Raji (cell line): ENCODE data around the gene ELMO3.

Experiments used
- POLR2A ChIP-seq: IDR thresholded peaks from 2 replicates; pipeline ENCODE4 v1.6.1; 2011; ENCODE audit warnings: low read depth, low read length, control low read depth; ENCODE audit not compliant: insufficient read depth

ELMO3 gene

GRCh38 chr16:67199011-67199807 lies at the start of gene ELMO3:
Gene ELMO3 (plus strand): TSS chr16:67199131. CDS start chr16:67199327, 196 bp downstream.
- TF ChIP-seq POLR2A, result no peak

- no peak for TF ChIP-seq POLR2A
Observed at GRCh38 chr16:67149276-67150046, 49.5 kb upstream of the ELMO3 start.

DNA sequence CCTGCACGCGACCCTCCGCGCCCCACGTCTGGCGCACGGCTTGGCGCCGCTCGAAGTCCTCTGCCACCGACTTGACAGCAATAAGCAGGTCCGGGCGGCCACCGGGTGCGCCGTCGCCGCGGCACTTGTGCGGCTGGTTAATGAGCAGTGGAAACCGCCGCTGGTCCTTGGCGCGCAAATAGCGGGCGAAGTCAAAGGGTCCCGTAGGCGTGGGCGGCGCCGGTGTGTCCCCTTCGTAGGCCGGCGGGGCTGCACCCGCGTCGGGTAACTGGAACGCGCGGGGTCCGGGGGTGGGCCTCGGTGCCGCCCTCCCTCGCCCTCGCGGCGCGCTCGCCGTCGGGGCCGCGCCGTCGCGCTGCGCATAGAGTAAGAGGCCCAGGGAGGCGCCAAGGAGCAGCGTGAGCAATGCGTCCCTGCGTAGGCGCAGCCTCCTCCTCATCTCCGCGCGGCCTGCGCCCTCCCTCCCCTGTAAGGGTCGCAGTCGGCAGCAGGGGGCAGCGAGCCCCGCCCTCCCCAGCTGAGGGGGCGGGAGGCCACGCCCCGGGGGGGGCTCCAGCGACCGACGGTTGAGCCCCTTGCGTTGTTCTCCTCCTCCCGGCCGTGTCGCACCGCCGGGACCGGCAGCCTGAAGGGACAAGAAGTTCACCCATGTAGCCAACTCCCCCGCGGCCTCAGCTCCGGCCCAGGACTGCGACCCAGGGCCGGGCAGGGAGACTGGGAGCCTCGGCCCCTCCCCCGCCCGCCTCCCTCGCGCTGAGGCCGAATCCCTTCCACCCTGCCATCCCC lies 48.7 kb upstream of the ELMO3 start:
- no peak for TF ChIP-seq POLR2A

- TF ChIP-seq POLR2A, result no peak
Observed at GRCh38 chr16:67150833-67151396, 48.0 kb upstream of the ELMO3 start, which contains the start of gene B3GNT9. Gene B3GNT9 (minus strand): TSS chr16:67150998. CDS start chr16:67150485, 513 bp downstream.

GRCh38 chr16:67151431-67152097 lies 47.4 kb upstream of the ELMO3 start:
- TF ChIP-seq POLR2A, result no peak

- TF ChIP-seq POLR2A, result no peak
Observed at GRCh38 chr16:67154578-67155294, 44.2 kb upstream of the ELMO3 start.

- TF ChIP-seq POLR2A, result no peak
Observed at GRCh38 chr16:67155295-67156142, 43.4 kb upstream of the ELMO3 start.

DNA sequence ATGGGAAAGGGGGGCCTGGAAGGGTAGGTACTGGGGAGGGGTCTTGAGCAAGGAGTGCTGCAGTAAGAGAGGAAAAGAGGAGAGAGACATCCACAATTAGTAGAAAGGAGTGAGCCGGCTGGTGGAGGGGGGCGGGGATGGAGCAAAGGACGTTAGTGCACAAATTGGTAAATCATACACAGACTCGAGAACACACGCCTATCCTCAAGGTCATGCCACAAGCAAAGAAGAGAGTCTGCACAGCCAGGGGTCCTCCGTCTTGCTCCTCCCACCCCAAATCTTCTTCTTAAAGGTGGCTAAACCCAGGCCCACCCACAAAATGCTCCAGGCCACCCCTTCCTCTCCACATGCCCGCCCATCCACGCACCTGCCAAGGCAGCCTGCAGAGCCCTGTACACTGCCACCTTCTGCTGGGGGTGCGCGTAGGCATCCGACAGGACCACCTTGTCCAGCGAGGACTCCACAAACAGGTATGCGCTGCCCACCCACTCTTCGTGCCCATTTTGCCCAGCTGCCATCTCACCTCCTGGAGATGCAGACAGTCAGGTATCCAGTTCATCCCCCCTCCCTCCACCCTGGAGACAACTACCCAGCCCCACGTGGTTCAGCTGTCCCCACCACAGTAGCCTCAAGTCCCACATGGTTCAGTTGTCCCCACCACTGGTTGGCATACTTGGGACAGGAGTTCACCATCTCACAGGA lies 42.6 kb upstream of the ELMO3 start:
- no peak for TF ChIP-seq POLR2A

DNA sequence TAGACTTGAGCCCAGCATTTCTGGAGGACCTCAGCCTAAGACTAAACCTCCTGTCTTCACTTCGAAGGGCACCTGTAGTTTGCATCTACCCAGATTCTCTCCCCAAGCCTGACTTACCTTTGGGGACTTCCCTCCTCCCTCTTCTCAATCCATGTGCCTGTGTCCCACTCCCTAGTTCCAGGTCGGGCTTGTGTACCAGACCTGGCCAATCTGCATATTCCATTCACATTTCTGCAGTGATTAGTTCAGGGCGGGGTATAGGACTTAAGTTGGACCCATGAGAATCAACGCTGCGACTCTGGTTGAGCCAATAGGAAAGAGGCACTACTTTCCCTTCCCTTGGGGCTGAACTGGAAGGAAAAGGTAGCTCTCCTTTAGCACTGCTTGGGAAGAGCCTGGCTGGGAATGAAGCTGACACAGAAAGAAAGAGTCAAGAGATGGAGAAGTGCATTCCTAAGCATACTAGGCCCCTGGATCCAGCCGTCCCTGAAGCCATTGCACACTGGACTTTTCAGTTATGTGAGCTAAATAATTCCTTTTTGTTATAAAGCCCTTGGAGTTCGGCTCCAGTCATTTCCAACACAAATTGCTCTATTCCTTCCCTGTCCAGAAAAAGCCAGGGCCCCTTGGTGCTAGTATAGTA lies 41.7 kb upstream of the ELMO3 start:
- TF ChIP-seq POLR2A, result no peak

DNA sequence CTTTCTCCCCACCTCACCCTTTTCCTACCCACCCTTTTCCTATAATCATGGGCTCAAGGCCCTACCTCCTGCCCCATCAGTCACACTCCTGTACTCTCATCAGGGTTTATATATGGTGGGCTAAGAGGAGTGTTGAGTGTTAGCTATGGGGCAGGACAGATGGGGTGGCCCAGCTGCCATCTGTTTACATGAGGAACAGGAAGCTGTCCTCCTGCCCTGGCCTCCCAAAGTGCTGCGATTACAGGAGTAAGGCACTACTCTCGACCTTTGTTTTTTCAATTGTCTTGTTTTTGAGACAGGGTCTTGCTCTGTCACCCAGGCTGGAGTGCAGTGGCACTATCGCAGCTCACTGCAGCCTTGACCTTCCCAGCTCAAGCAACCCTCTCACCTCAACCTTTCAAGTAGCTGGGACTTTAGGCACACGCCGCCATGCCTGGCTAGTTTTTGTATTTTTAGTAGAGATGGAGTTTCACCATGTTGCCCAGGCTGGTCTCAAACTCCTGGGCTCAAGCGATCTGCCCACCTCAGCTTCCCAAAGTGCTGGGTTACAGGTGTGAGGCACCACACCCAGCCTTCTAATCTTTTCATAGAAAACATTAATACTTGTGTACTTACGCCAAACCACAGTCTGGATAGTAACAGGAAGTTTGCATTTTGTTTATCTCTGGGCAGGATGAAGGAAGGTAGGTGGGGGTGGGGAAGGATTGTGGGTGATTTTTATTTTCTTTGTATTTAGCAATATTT lies 40.9 kb upstream of the ELMO3 start:
- no peak for TF ChIP-seq POLR2A
